Uterus (tissue), 2 donors: ENCODE data around the gene S100A8.

Experiments
- CTCF ChIP-seq, 4 experiments: fragments of 200-600 bp in 2 of 4; fragments of 450-650 bp in 2 of 4; sonication (generic) in 2 of 4; IDR thresholded peaks; one replicate each; pipeline ENCODE4 v1.5.1; 2016 to 2019; ENCODE audit warnings: antibody characterized with exemption in 4 of 4, mild to moderate bottlenecking in 2 of 4, moderate library complexity in 1 of 4
- POLR2A ChIP-seq, 2 donors: fragments of 450-650 bp; IDR thresholded peaks; one replicate each; pipeline ENCODE4 v1.6.1; 2016; ENCODE audit warnings: antibody characterized with exemption in 2 of 2, mild to moderate bottlenecking in 1 of 2, moderate library complexity in 1 of 2

- TF ChIP-seq CTCF (IDR thresholded peaks at IDR 0.05) (no peak), POLR2A (IDR thresholded peaks at IDR 0.05) (no peak)
These were observed 43.0 kb downstream of the S100A8 start for GRCh38 chr1:153347856-153348255.
